Type B pancreatic cell (in vitro differentiated cells): ENCODE data around the gene MPPE1. TPM values are rescaled to one million over a fixed set of nuclear protein-coding genes. Genes with fewer than 3 reads are reported as not detected.

Experiments
- DNase-seq: peaks from one replicate; pipeline ENCODE4 v3.0.0; 2021; ENCODE audit warnings: mixed read lengths; ENCODE audit not compliant: unreplicated experiment; ENCODE audit errors: extremely low spot score
- H3K27ac Mint-ChIP-seq: 2 replicates; pipeline ENCODE4 v1.8.0; 2021; ENCODE audit warnings: mild to moderate bottlenecking, mixed read lengths
- H3K27me3 Mint-ChIP-seq: 2 replicates; pipeline ENCODE4 v1.8.0; 2021; ENCODE audit warnings: mixed read lengths
- H3K36me3 Mint-ChIP-seq: 2 replicates; pipeline ENCODE4 v1.8.0; 2021; ENCODE audit warnings: mixed read lengths
- H3K4me1 Mint-ChIP-seq: one replicate; pipeline ENCODE4 v1.8.0; 2021; ENCODE audit warnings: mixed read lengths; ENCODE audit not compliant: unreplicated experiment
- H3K4me3 Mint-ChIP-seq: 2 replicates; pipeline ENCODE4 v1.8.0; 2021; ENCODE audit warnings: mild to moderate bottlenecking, mixed read lengths
- H3K9me3 Mint-ChIP-seq: 2 replicates; pipeline ENCODE4 v1.8.0; 2021; ENCODE audit warnings: mixed read lengths
- long read RNA-seq: library from polyadenylated mRNA; unstranded; transcript quantifications from one replicate; pipeline ENCODE4 v2.0.0, GENCODE V29; 2020
- total RNA-seq: library from RNA; stranded (reverse); gene quantifications from 2 replicates; pipeline ENCODE4 v1.2.1, GENCODE V29; 2021; ENCODE audit warnings: low replicate concordance
- TF ChIP-seq, protein P1 (sequence below): fragments of 200-600 bp; sonication (generic); conservative IDR thresholded peaks from 2 replicates; pipeline ENCODE4 v1.5.0; 2021; ENCODE audit warnings: antibody characterized with exemption, mild to moderate bottlenecking

Gene MPPE1, protein sequence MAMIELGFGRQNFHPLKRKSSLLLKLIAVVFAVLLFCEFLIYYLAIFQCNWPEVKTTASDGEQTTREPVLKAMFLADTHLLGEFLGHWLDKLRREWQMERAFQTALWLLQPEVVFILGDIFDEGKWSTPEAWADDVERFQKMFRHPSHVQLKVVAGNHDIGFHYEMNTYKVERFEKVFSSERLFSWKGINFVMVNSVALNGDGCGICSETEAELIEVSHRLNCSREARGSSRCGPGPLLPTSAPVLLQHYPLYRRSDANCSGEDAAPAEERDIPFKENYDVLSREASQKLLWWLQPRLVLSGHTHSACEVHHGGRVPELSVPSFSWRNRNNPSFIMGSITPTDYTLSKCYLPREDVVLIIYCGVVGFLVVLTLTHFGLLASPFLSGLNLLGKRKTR
- total RNA-seq, result 35.3 and 35.8 TPM in 2 replicates
- long read RNA-seq, full-length matches to known transcripts, result 69 of 161 reads
- long read RNA-seq, partial matches to known transcripts, result 4 of 161 reads
- long read RNA-seq, other reads (novel, unspliced or antisense), result 88 of 161 reads

DNA sequence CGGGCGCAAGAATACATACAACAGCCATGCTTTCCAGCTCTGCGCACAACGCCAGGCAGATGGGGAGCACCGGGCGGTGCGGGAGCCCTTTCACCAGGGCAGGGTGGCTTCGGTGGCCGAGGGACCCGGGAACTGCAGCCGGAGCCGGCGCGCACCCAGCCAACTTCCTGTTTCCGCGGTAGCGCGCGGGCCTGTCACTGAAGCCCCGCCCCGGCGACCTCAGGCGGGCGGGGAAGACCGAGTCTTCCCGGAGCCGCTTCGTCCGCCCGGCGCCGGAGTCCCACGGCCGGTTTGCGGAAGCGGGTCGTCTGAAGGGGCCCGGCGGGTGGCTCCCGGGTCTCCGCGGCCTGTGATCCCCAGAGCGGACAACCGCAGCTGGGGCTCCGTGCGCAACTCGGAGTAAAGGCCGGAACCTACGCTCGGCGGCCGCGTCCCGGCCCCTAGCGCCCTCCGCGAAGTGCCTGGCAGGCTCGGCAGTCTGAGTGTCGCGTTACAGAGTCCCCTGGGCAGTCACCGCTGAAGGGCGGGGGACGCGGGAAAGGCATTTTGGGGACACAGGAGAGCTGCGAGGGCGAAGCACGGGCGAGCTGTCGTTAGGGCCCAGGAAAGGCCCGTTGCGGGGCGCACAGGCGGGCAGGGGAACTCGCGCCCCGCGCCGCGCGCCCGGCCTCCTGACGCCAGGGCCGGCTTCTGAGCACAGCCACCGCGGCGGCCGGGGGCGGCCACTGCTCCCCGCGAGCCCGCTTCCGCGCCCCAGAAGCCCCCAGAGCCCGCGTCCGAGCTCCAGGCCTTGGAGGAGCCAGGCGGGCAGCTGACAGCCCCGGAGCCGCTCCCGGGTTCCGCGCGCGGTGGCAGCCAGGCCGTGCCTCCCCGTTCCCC is at the start of gene MPPE1:
TSS of gene MPPE1 (minus strand) at position 136 of the 879 bp plus-strand sequence. CDS start 11,053 bp downstream, outside the sequence.
- Mint-ChIP-seq H3K27me3 (no peaks in the 10 kb centered on the region), H3K9me3 (no peaks in the 10 kb centered on the region), H3K36me3 (no peaks in the 10 kb centered on the region), H3K4me1 (peaks cover 6% of the 10 kb centered on the region), H3K4me3 (peak within 1 kb of the TSS; percentile 90), H3K27ac (peak within 1 kb of the TSS; percentile 93)
- peak; percentile 89 for DNase-seq
- TF ChIP-seq, protein P1, sequence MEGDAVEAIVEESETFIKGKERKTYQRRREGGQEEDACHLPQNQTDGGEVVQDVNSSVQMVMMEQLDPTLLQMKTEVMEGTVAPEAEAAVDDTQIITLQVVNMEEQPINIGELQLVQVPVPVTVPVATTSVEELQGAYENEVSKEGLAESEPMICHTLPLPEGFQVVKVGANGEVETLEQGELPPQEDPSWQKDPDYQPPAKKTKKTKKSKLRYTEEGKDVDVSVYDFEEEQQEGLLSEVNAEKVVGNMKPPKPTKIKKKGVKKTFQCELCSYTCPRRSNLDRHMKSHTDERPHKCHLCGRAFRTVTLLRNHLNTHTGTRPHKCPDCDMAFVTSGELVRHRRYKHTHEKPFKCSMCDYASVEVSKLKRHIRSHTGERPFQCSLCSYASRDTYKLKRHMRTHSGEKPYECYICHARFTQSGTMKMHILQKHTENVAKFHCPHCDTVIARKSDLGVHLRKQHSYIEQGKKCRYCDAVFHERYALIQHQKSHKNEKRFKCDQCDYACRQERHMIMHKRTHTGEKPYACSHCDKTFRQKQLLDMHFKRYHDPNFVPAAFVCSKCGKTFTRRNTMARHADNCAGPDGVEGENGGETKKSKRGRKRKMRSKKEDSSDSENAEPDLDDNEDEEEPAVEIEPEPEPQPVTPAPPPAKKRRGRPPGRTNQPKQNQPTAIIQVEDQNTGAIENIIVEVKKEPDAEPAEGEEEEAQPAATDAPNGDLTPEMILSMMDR, result peak; percentile 23

DNA sequence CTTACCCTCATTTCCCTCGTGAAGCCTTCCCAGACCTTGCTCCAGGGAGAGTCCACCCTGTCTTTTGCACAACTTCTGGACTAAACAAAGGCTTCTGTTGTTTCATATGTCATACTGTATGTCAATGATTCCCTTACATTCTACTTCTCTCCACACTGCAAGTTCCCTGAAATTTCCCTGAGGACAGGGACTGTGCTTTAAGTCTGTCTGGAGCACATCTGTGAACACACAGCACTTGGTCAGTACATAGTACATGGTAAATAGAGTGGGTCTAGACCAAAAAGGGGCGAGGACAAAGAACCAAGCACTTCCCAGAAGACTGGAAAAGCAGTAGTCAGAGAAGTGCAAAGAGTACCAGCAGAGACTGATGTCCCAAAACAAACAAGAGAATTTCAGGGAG is 49.5 kb upstream of the MPPE1 start:
- no peak overlapping the region for H3K27ac Mint-ChIP-seq
- no peaks in the 10 kb centered on the region for H3K27me3 Mint-ChIP-seq
- peaks cover 6% of the 10 kb centered on the region for H3K9me3 Mint-ChIP-seq
- peaks cover 21% of the 10 kb centered on the region for H3K4me1 Mint-ChIP-seq
- peaks cover 3% of the 10 kb centered on the region for H3K36me3 Mint-ChIP-seq
- TF ChIP-seq, protein P1, result no peak
- no peak for DNase-seq
- no peak overlapping the region for H3K4me3 Mint-ChIP-seq

DNA sequence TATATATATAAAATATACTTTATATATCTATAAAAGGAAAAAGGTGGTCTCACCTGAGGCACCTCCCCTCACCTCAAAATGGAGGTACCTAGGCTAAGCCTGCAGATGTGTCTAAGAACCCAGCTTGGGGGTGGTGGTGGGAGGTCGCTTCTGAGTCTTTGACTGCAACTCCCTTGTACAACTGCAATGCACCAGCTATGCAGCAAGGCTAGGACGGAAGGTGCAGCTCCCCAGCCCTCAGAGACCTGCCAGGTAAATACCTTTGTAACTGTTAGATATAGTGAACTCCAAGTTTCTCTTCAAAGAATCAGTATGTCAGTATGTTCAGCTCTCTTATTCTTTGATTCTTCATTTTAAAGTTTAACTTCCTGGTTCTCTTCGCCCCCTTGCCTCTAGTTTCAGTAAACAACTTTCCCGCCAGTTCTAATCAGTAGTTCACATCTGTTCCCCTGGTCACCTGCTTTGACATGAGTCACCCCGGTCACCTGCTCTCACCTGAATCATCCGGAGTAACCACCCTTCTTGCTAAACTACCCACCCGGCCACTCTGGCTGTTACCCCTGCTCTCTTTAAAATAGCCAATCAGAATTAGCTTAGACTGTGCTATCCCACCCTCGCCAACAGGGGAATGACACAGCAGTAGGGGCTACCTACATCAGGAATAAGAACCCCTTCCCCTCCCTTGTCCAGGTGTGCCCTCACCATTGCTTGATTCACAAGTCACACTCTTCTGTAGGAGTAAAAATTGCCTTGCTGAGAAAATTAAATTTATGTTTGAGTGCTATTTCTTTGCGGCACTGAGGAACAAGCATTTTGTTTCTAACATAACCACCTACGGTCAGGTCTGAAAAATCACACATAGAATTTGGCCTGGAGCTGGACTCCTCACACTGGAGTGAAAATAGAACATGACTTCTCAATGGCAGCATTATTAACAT is 48.5 kb upstream of the MPPE1 start:
- peaks cover 3% of the 10 kb centered on the region for H3K36me3 Mint-ChIP-seq
- peaks cover 21% of the 10 kb centered on the region for H3K4me1 Mint-ChIP-seq
- H3K27ac Mint-ChIP-seq, result no peak overlapping the region
- no peak for DNase-seq
- peak overlapping the region; percentile 37 for H3K4me3 Mint-ChIP-seq
- H3K27me3 Mint-ChIP-seq, result no peaks in the 10 kb centered on the region
- TF ChIP-seq, protein P1, result no peak
- peaks cover 6% of the 10 kb centered on the region for H3K9me3 Mint-ChIP-seq

DNA sequence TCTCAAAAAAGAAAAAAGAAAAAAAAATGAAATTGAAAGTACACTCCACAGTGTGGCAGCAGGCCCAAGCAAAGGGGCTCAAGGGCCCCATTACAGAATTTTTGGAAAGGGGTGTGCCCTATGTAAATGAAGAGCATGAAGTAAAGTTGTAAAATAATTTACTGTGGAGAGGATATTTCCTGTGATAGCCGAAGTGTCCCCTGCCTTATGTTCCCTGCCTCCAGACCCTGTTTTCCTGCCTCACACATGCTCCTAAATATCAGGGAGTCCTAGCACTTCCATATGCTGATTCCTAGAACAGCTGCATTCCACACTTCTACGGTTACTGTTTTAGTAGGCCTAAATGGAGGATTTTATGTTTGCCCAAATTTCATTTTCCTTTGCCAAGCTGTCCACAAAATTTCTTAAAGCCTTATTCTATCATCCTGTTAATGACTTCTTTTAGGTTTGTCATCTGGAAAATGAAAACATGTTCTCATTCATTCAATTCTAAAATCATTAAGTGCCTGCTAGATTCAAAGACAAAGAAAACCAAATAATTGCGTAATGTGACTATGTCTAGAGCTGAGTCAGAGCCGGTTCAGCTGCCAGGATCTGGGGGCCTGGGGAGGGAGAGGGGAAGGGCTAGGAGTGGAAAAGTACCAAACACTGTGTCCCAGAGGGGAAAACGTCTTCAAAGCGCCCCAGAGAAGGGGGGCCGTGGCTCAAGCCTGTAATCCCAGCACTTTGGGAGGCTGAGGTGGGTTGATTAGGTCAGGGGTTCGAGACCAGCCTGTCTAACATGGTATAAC is 47.3 kb upstream of the MPPE1 start:
- DNase-seq, result no peak
- peaks cover 3% of the 10 kb centered on the region for H3K36me3 Mint-ChIP-seq
- no peak overlapping the region for H3K4me3 Mint-ChIP-seq
- H3K4me1 Mint-ChIP-seq, result peaks cover 18% of the 10 kb centered on the region
- no peaks in the 10 kb centered on the region for H3K27me3 Mint-ChIP-seq
- H3K27ac Mint-ChIP-seq, result peak overlapping the region; percentile 47
- TF ChIP-seq, protein P1, result no peak
- peaks cover 6% of the 10 kb centered on the region for H3K9me3 Mint-ChIP-seq
